ENCODE measurements around the gene GALT.

GALT gene

GRCh38 chr9:34686231-34686630, 39.8 kb downstream of the GALT start:
- no peak for DNase-seq

DNA sequence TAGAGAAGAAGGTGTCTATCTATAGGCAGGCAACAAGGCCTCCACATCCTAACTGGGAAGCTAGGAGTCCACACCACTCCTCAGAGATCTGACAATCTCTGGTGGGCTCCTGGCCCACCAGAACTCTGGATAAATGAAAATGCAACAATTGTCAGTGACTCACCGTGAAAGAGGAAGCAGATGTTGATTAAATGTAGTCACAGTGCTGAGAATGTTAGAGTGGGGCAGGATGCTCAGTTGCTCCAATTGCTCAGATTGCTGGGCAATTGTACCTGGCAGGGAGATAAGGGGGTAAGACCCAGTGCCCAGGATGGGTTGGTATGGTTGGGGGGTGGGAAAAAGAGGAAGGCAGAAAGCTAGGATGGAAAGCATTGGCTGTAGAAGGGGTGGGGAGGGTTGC, 40.3 kb downstream of the GALT start:
- DNase-seq, result no peak

DNA sequence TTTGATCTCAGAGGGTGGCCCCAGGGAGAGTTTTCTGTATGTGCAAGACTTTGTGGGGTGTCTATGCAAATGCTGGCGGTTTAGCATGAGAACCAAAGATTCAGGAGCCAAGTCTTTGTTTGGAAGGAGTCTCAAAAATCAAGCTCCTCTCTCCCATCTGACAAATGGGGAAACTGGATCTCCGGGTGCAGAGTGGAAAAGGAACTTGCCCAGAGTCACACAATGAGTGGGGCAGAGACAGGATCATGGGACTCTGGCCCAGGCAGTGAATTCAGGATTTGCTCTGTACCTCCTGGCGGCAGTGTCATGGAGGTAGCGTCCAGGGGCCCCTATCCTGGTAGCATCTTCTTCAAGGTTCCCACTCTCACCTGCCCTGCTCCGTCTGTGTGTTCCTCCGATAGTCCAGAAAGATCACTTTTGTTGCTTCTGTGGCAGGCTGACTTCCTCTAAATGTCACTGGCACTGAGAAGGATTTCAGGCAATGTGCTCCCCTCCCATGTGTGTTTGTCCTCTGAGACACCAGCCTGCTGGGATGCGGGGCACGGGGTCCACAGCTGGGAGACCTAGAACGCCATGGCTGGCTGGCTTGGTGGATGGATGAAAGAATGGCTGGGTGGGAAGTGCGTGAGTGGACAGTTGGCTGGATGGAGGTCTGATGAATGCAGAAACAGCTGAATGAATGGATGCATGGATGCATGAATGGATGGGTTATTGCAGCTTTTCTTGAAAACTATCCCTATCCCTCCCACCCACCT, 41.0 kb downstream of the GALT start:
- no peak for DNase-seq

DNA sequence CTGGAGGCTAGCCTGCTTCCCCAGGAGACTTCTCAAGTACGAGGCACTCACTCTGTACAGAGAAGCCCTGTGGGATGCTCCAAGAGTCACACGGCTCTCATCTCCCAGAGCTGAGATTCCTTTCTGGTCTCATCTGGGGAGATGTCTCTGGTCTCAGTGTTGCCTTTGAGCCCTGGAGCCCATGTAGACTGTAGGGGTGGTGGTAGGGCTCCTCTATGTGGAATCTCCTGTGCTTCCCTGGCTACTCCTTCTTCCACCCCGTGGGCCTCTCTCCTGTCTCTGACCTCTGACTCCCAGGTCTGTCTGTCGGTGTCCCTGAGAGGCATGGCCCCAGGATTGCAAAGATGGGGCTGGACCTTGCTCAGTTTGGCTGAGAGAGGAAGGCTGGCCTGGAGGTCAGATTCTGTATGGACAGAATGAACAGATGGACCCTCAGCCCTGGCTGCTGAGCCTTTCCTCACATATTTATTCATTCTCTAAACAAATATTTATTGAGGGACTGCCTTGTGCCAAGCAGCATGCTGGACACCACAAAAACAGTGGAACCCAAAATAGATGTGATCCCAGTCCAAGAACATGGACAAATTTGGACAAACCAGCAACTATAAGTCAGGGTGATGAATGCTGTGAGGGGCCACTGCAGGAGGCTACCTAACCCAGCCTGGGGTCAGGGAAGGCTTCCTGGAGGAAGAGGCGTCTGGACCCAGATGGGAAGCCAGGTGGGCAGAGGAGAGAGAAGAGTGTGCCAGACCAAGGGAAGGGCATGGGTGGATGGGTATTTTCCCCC, 42.0 kb downstream of the GALT start:
- DNase-seq, result no peak

- DNase-seq, result no peak
These were observed 42.6 kb downstream of the GALT start for GRCh38 chr9:34689116-34689470.

DNA sequence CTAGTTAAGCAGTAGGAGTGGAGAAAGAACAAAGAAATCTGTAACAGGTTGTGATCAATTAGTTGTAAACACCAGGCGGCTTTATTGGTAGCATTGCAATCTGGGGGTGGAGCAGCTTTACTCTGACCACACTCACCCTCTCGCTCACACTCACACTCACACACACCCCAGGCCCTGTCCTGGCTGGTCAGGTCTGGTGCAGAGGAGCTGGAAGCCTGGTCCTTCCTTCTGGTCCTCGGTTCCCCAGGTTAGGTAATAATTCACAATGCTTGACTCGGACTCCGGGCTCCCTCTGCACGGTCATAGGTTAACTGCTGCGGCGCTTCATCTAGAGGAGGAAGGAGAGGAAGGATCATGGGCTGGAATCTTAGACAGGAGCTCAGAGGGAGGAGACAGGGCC, 43.0 kb downstream of the GALT start:
- DNase-seq, result no peak

GRCh38 chr9:34690983-34691935, 44.8 kb downstream of the GALT start, which contains the start of gene CCL19:
Gene CCL19 (minus strand): TSS chr9:34691276. CDS start chr9:34691139, 137 bp downstream.
- DNase-seq, result no peak

GRCh38 chr9:34691936-34692315, 45.5 kb downstream of the GALT start:
- no peak for DNase-seq

DNA sequence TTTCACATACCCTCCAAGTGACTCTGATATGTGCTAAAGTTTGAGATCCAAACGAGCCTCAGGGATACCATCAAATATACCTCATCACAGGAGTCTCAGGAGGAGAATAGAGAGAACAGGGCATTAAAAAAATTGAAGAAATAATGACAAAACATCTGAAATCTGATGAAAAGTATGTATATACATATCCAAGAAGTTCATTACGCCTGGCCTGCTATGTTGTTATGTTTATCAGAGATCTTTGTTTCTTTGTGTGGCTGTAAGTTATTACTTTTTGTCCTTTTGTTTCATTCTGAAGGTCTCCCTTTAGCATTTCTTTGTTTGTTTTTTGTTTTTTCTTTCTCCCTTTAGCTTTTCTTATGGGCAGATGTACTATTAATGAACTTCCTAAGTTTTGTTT, 47.1 kb downstream of the GALT start:
- DNase-seq, result no peak

GRCh38 chr9:34694811-34695210, 48.3 kb downstream of the GALT start:
- no peak for DNase-seq
